ENCODE measurements around the gene EARS2. TPM values are rescaled to one million over a fixed set of nuclear protein-coding genes. Genes with fewer than 3 reads are reported as not detected.
A peak's percentile ranks its signal among the peaks of the same experiment; 100 is the strongest.

Gene EARS2
- total RNA-seq, 6 donors from 2014 or later = 11.5 to 38.8 (median 15.9) TPM

DNA sequence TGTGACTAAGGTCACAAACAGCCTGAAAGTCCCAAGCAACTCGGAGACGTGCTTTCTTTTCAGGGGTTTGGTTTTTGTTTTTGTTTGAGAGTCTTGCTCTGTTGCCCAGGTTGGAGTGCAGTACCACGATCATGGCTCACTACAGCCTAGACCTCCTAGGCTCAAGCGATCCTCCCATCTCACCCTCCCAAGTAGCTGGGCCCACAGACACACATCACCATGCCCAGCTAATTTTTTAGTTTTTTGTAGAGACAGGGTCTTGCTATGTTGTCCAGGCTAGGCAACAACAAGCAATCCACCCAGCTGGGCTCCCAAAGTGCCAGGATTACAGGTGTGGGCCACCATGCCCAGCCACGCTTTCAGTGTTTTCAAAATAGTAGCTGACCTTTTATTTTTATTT is 27.1 kb downstream of the EARS2 start:
- WGBS, 2 donors = 93 to 95% methylated on average over 5 of the region's 5 CpGs
- H3K9me3 ChIP-seq = no peaks in the 10 kb centered on the region
- peaks cover 4 to 83% (median 50%) of the 10 kb centered on the region in 4 donors for H3K36me3 ChIP-seq
- H3K4me3 ChIP-seq = no peak overlapping the region
- TF ChIP-seq POLR2A (IDR thresholded peaks at IDR 0.05) (no peak), POLR2AphosphoS5 (IDR thresholded peaks at IDR 0.05) (no peak), EP300 (IDR thresholded peaks at IDR 0.05) (no peak)
- TF ChIP-seq, protein P1, sequence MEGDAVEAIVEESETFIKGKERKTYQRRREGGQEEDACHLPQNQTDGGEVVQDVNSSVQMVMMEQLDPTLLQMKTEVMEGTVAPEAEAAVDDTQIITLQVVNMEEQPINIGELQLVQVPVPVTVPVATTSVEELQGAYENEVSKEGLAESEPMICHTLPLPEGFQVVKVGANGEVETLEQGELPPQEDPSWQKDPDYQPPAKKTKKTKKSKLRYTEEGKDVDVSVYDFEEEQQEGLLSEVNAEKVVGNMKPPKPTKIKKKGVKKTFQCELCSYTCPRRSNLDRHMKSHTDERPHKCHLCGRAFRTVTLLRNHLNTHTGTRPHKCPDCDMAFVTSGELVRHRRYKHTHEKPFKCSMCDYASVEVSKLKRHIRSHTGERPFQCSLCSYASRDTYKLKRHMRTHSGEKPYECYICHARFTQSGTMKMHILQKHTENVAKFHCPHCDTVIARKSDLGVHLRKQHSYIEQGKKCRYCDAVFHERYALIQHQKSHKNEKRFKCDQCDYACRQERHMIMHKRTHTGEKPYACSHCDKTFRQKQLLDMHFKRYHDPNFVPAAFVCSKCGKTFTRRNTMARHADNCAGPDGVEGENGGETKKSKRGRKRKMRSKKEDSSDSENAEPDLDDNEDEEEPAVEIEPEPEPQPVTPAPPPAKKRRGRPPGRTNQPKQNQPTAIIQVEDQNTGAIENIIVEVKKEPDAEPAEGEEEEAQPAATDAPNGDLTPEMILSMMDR (IDR thresholded peaks at IDR 0.05) = no peak
- no peak overlapping the region for H3K27ac ChIP-seq
- no peak for DNase-seq
- no peaks in the 10 kb centered on the region for H3K27me3 ChIP-seq
- no peaks in the 10 kb centered on the region for H3K4me1 ChIP-seq
- no peak for ATAC-seq (ENCODE audit: low FRiP score in 2 of 2)

DNA sequence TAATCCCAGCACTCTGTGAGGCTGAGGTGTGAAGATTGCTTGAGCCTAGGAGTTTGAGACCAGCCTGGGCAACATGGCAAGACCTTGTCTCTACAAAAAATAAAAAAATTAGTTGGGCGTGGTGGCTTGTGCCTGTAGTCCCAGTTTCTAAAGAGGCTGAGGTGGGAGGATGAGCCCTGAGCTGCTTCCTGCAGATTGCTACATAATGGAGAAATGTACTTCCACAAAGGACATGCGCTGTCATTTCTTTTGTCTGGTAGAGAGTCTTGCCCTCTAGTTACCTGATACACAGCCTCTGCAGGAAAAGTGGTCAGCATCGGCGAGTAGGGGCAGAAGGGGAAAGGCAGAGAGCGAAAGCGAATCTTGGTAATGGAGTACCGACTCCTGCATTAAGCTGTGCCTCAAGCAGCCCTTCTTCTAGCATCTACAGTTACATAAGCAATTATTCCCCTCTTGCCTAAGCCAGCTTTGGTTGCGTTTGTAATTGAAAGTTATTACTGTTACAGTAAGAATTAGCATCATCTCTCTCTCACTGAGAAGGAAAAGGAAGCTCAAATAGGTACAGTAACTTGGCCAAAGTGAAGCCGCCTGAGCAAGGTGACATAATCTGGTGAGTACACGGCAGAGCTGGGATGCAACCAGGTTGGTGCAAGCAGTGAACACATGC is 28.4 kb downstream of the EARS2 start:
- TF ChIP-seq, protein P1 (IDR thresholded peaks at IDR 0.05) = no peak
- TF ChIP-seq POLR2AphosphoS5 (IDR thresholded peaks at IDR 0.05) (no peak), EP300 (IDR thresholded peaks at IDR 0.05) (no peak), POLR2A (IDR thresholded peaks at IDR 0.05) (no peak)
- Histone ChIP-seq H3K27ac (peak overlapping the region in 1 of 4 donors; percentile 23), H3K4me3 (no peak overlapping the region), H3K27me3 (no peaks in the 10 kb centered on the region), H3K36me3 (peaks cover 2 to 83% (median 49%) of the 10 kb centered on the region in 4 donors), H3K4me1 (no peaks in the 10 kb centered on the region), H3K9me3 (no peaks in the 10 kb centered on the region)
- peak in 1 of 2 donors; percentile 43 for ATAC-seq (ENCODE audit: low FRiP score in 2 of 2)
- WGBS, 2 donors = 85 to 91% methylated on average over 10 of the region's 10 CpGs
- DNase-seq = no peak

DNA sequence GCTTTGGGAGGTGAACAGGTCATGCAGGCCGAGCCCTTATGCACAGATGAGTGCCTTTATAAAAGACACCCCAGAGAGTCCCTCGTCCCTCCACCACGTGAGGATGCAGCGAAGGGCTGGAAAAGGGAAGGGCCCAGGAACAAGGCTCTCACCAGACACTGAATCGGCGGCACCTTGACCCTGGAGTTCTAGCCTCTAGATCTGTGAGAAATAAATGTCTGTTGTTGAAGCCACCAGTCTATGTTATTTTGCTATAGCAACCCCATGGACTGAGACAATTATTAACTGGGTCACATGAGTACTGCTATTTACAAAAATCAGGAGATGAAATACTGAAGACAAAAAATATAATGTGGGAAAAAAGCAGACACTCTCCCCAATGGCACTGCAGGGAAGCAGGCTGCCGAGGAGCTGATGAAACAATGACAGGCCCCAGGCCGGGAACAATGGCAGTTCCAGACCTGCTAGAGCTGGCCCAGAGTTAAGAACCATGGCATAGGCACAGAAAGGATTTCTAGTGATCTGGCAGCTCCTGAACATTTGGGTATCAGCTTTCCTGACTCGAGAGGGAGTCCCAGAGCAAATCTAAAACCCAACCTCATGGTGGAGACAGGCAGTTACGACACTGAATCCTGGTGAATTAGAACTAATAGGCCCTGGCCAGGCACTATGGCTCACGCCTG is 29.0 kb downstream of the EARS2 start:
- H3K36me3 ChIP-seq = peaks cover 0 to 83% (median 48%) of the 10 kb centered on the region in 4 donors
- DNase-seq = no peak
- TF ChIP-seq POLR2A (IDR thresholded peaks at IDR 0.05) = no peak
- WGBS, 2 donors = 87 to 92% methylated on average over 11 of the region's 11 CpGs
- no peak overlapping the region for H3K4me3 ChIP-seq
- H3K4me1 ChIP-seq = no peaks in the 10 kb centered on the region
- H3K9me3 ChIP-seq = no peaks in the 10 kb centered on the region
- H3K27me3 ChIP-seq = no peaks in the 10 kb centered on the region
- peak overlapping the region in 1 of 4 donors; percentile 23 for H3K27ac ChIP-seq
- peak in 1 of 2 donors; percentile 12 for ATAC-seq (ENCODE audit: low FRiP score in 2 of 2)

DNA sequence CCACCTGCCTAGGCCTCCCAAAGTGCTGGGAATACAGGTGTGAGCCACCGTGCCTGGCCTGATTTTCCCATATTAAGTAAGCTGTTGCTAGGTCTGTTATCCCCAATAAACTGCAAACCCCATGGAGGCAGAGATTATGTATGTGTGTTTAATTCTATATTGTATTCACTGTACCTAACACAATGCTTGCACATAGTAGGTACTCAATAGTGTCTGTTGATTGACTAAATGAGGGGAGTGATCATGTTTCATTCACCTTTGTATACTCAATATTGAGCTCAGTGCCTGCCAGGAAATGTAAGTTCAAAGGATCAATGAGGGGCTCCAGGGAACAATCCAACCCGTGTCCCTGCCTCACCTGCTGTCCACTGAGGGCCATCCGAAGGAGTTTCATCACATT is 32.3 kb downstream of the EARS2 start:
- no peaks in the 10 kb centered on the region for H3K27me3 ChIP-seq
- H3K27ac ChIP-seq = no peak overlapping the region
- no peaks in the 10 kb centered on the region for H3K4me1 ChIP-seq
- ATAC-seq (ENCODE audit: low FRiP score in 2 of 2) (no peak), DNase-seq (no peak)
- TF ChIP-seq POLR2A (IDR thresholded peaks at IDR 0.05) = no peak
- no peak overlapping the region for H3K4me3 ChIP-seq
- H3K36me3 ChIP-seq = peaks cover 0 to 71% (median 42%) of the 10 kb centered on the region in 4 donors
- no peaks in the 10 kb centered on the region for H3K9me3 ChIP-seq
- WGBS, 2 donors = 92 to 94% methylated on average over 2 to 3 of the region's 3 CpGs

DNA sequence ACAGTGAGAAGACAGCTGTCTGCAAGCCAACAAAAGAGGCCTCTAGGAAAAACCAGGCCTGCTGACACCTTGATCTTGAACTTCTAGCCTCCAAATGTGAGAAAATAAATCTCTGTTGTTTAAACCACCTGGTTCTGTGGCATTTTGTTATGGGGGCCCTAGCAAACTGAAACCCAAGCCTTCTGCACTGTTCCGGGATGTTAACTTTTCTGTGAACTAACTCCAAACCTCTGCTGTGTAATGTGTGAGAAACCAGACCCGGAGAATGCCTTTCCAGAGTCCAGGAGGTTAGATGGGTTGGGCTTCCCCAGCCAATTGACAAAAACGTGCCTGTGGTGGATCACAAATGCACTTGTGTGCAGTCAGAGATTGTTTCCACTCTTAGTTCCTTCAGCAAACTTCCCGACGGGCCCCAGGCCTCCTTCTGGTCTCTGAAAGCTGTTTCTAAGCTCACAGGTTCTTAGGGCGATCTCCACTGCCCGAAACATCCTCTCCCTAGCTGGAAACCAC is 33.2 kb downstream of the EARS2 start:
- peak overlapping the region in 2 of 4 donors; percentile 7 to 23 for H3K27ac ChIP-seq

More for the DNA sequence above, 33.2 kb downstream of the EARS2 start:
- peaks cover 0 to 61% (median 34%) of the 10 kb centered on the region in 4 donors for H3K36me3 ChIP-seq
- WGBS, 2 donors = 89 to 90% methylated on average over 7 of the region's 7 CpGs
- H3K4me3 ChIP-seq = no peak overlapping the region
- ATAC-seq (ENCODE audit: low FRiP score in 2 of 2) = no peak
- H3K9me3 ChIP-seq = no peaks in the 10 kb centered on the region
- H3K27me3 ChIP-seq = no peaks in the 10 kb centered on the region
- no peak for DNase-seq
- peaks cover 0 to 3% (median 0%) of the 10 kb centered on the region in 4 donors for H3K4me1 ChIP-seq
- TF ChIP-seq POLR2A (IDR thresholded peaks at IDR 0.05) (no peak), POLR2AphosphoS5 (IDR thresholded peaks at IDR 0.05) (no peak), EP300 (IDR thresholded peaks at IDR 0.05) (no peak)
- TF ChIP-seq, protein P1 (IDR thresholded peaks at IDR 0.05) = no peak
